ENCODE data around the gene AK5. TPM values are rescaled to one million over a fixed set of nuclear protein-coding genes. Genes with fewer than 3 reads are reported as not detected.

Gene AK5
- total and polyA plus RNA-seq, 2 donors (not counting 1 experiment from before 2014, with no cell fraction given) = 0.18 TPM; not detected in 1

- 96% methylated on average over 5 of the region's 5 CpGs for WGBS (ENCODE audit: insufficient coverage)
- no peaks in the 10 kb centered on the region for H3K4me1 Mint-ChIP-seq
- CTCF ChIA-PET = interaction anchor here (0.7 kb wide), 1 partner anchor 9 kb away, joined by 3 read pairs; no protein-coding TSS in a partner anchor
- Histone ChIP-seq H3K9ac (ENCODE audit: low read length) (no peak overlapping the region), H3K79me2 (ENCODE audit: control insufficient read depth, insufficient read depth, low read length) (no peaks in the 10 kb centered on the region), H3K9me3 (ENCODE audit: control extremely low read depth in 1 of 3, control insufficient read depth in 2 of 3, insufficient read depth in 1 of 3, low read length in 2 of 3) (peaks cover 0 to 2% (median 0%) of the 10 kb centered on the region in 3 donors), H3K27me3 (replicated peaks in 1 of 4; ENCODE audit: control extremely low read depth in 1 of 4, control insufficient read depth in 3 of 4, insufficient read depth in 4 of 4, low read length in 3 of 4) (no peaks in the 10 kb centered on the region), H3K36me3 (replicated peaks in 1 of 2; ENCODE audit: control extremely low read depth in 1 of 2, control insufficient read depth in 1 of 2, extremely low read depth in 1 of 2, insufficient read depth in 2 of 2, low read length in 1 of 2) (peaks cover 2 to 9% of the 10 kb centered on the region in 2 experiments), H2AFZ (ENCODE audit: insufficient read depth, low read depth, low read length, poor library complexity, severe bottlenecking) (no peak overlapping the region), H3K4me1 (ENCODE audit: control insufficient read depth in 2 of 2, insufficient read depth in 2 of 2, low read length in 2 of 2) (no peaks in the 10 kb centered on the region), H3K27ac (ENCODE audit: low read length in 2 of 2) (no peak overlapping the region), H4K20me1 (ENCODE audit: control insufficient read depth, insufficient read depth, low read length, poor library complexity, severe bottlenecking) (no peaks in the 10 kb centered on the region), H3K4me3 (ENCODE audit: control extremely low read depth in 1 of 5, extremely low read depth in 1 of 5, insufficient read depth in 1 of 5, low read depth in 2 of 5, low read length in 4 of 5) (no peak overlapping the region), H3K4me2 (replicated peaks; ENCODE audit: low read depth, low read length, poor library complexity, severe bottlenecking) (no peak overlapping the region)
- no peaks in the 10 kb centered on the region for H3K27me3 Mint-ChIP-seq
- TF ChIP-seq CTCF (IDR thresholded peaks at IDR 0.05) = no peak
- no peak for TF ChIP-seq EZH2 (IDR thresholded peaks at IDR 0.05; ENCODE audit: borderline replicate concordance, insufficient read depth, low read depth, low read length, poor library complexity, severe bottlenecking)
- no peak for ATAC-seq (ENCODE audit: low read depth)
- H3K27ac Mint-ChIP-seq = peak overlapping the region; percentile 34
- no peaks in the 10 kb centered on the region for H3K9me3 Mint-ChIP-seq (ENCODE audit: insufficient read depth)
- POLR2A ChIA-PET = no interaction called here
- H3K4me3 Mint-ChIP-seq = no peak overlapping the region
- intact Hi-C loops (cut with micrococcal nuclease) = no loop called here
- DNase-seq = no peak
These were observed 278.9 kb downstream of the AK5 start for GRCh38 chr1:77560741-77561140.

DNA sequence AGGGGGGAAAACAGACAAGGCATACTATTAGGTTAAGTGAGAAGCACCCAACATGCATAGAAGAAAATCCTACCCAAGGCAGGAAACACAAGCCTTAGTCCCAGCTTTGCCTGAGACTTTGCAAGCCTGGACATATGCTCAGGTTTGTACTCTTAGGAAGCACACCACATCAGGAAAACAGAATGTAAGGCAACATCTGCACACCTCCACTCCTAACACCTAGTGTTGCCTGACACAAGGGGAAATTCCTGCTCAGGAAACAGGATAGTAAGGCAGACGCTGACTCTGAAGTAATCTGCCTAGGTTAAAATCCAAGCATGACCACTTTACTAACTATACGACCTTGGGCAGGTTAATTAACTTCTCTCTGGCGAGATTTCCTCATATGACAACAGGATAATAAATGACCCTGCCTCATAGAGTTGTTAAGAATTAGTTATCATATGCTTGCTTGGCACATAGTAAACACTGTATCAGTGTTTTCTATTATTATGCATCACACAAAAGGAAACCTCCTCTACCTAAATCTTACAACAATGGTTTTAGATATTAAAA is 280.9 kb downstream of the AK5 start:
- Histone ChIP-seq H3K79me2 (ENCODE audit: control insufficient read depth, insufficient read depth, low read length) (no peaks in the 10 kb centered on the region), H3K27me3 (replicated peaks in 1 of 4; ENCODE audit: control extremely low read depth in 1 of 4, control insufficient read depth in 3 of 4, insufficient read depth in 4 of 4, low read length in 3 of 4) (no peaks in the 10 kb centered on the region), H2AFZ (ENCODE audit: insufficient read depth, low read depth, low read length, poor library complexity, severe bottlenecking) (no peak overlapping the region), H3K4me3 (ENCODE audit: control extremely low read depth in 1 of 5, extremely low read depth in 1 of 5, insufficient read depth in 1 of 5, low read depth in 2 of 5, low read length in 4 of 5) (no peak overlapping the region), H3K36me3 (replicated peaks in 1 of 2; ENCODE audit: control extremely low read depth in 1 of 2, control insufficient read depth in 1 of 2, extremely low read depth in 1 of 2, insufficient read depth in 2 of 2, low read length in 1 of 2) (peaks cover 4 to 28% of the 10 kb centered on the region in 2 experiments), H3K9ac (ENCODE audit: low read length) (no peak overlapping the region), H3K27ac (ENCODE audit: low read length in 2 of 2) (no peak overlapping the region), H3K4me1 (ENCODE audit: control insufficient read depth in 2 of 2, insufficient read depth in 2 of 2, low read length in 2 of 2) (no peaks in the 10 kb centered on the region), H3K9me3 (ENCODE audit: control extremely low read depth in 1 of 3, control insufficient read depth in 2 of 3, insufficient read depth in 1 of 3, low read length in 2 of 3) (peaks cover 0 to 2% (median 0%) of the 10 kb centered on the region in 3 donors), H4K20me1 (ENCODE audit: control insufficient read depth, insufficient read depth, low read length, poor library complexity, severe bottlenecking) (no peaks in the 10 kb centered on the region), H3K4me2 (replicated peaks; ENCODE audit: low read depth, low read length, poor library complexity, severe bottlenecking) (no peak overlapping the region)
- WGBS (ENCODE audit: insufficient coverage) = no CpG with 5 or more reads among the region's 3 CpGs
- H3K27ac Mint-ChIP-seq = no peak overlapping the region
- POLR2A ChIA-PET = no interaction called here
- intact Hi-C loops (cut with micrococcal nuclease) = no loop called here
- no peaks in the 10 kb centered on the region for H3K4me1 Mint-ChIP-seq
- CTCF ChIA-PET = no interaction called here
- TF ChIP-seq EZH2 (IDR thresholded peaks at IDR 0.05; ENCODE audit: borderline replicate concordance, insufficient read depth, low read depth, low read length, poor library complexity, severe bottlenecking) = no peak
- TF ChIP-seq CTCF (IDR thresholded peaks at IDR 0.05) = no peak
- no peak for DNase-seq
- H3K27me3 Mint-ChIP-seq = no peaks in the 10 kb centered on the region
- ATAC-seq (ENCODE audit: low read depth) = no peak
- no peak overlapping the region for H3K4me3 Mint-ChIP-seq
- no peaks in the 10 kb centered on the region for H3K9me3 Mint-ChIP-seq (ENCODE audit: insufficient read depth)

Data from B cell (primary cell).